ENCODE data around the gene KIAA1755.

GRCh38 chr20:38229376-38230252, 30.9 kb downstream of the KIAA1755 start:
- TF ChIP-seq CTCF (IDR thresholded peaks at IDR 0.05; ENCODE audit: low read depth, low read length, poor library complexity, severe bottlenecking): peak; percentile 62
- no peak for TF ChIP-seq EZH2phosphoT487 (IDR thresholded peaks at IDR 0.05; ENCODE audit: borderline replicate concordance, low read length)

Data from DOHH2 (cell line).